C4-2B (cell line): ENCODE data around the gene SIX5.

Source experiments
- ZFX ChIP-seq: fragments of 450-650 bp; IDR thresholded peaks from 2 replicates; pipeline ENCODE4 v1.6.1; 2017
- TF ChIP-seq, protein P1 (sequence below): fragments of 450-650 bp; conservative IDR thresholded peaks from 2 replicates; pipeline ENCODE4 v1.5.1; 2017; ENCODE audit warnings: mild to moderate bottlenecking

DNA sequence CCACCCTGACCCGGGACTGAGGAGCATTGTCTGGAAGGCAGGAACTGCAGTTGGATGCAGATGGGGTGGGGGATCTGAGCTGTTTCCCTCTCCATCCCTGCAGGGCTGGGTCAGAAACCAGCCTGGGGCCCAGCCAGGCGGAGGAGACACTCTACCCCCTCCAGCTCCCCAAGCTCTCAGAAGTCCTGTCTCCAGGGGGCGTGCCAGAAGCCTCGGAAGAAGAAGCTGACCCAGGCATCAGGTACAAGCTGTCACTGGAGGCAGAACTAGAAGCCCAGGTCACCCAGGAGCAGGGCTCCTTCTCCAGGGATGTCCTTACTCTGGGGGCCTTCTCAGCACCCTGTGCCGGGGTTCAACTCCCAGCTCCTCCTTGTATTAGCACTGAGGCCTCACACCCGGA lies 15.5 kb downstream of the SIX5 start:
- TF ChIP-seq, protein P1, sequence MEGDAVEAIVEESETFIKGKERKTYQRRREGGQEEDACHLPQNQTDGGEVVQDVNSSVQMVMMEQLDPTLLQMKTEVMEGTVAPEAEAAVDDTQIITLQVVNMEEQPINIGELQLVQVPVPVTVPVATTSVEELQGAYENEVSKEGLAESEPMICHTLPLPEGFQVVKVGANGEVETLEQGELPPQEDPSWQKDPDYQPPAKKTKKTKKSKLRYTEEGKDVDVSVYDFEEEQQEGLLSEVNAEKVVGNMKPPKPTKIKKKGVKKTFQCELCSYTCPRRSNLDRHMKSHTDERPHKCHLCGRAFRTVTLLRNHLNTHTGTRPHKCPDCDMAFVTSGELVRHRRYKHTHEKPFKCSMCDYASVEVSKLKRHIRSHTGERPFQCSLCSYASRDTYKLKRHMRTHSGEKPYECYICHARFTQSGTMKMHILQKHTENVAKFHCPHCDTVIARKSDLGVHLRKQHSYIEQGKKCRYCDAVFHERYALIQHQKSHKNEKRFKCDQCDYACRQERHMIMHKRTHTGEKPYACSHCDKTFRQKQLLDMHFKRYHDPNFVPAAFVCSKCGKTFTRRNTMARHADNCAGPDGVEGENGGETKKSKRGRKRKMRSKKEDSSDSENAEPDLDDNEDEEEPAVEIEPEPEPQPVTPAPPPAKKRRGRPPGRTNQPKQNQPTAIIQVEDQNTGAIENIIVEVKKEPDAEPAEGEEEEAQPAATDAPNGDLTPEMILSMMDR = no peak
- TF ChIP-seq ZFX = no peak
